Thyroid gland (tissue), 4 donors: ENCODE data around the gene SGSM2. TPM values are rescaled to one million over a fixed set of nuclear protein-coding genes. Genes with fewer than 3 reads are reported as not detected.

Experiments
- DNase-seq, 2 donors: peaks; one replicate each; pipeline ENCODE4 v3.0.0-alpha.2; 2019
- H3K27ac ChIP-seq, 3 donors: fragments of 200-600 bp; sonication (generic); 1 replicate in 2 of 3; 2 replicates in 1 of 3; pipeline ENCODE4 v1.5.1; 2016 to 2019; ENCODE audit warnings: mild to moderate bottlenecking in 1 of 3, moderate library complexity in 1 of 3
- H3K27me3 ChIP-seq: fragments of 200-600 bp; sonication (generic); one replicate; pipeline ENCODE4 v1.5.1; 2019
- H3K36me3 ChIP-seq, 2 donors: fragments of 200-600 bp; sonication (generic); one replicate each; pipeline ENCODE4 v1.5.1; 2016 to 2019
- H3K4me1 ChIP-seq, 2 donors: fragments of 200-600 bp; sonication (generic); one replicate each; pipeline ENCODE4 v1.5.1; 2017 to 2019
- H3K4me3 ChIP-seq, 3 donors: fragments of 200-600 bp; sonication (generic); replicated peaks in 1 of 3; 1 replicate in 2 of 3; 2 replicates in 1 of 3; pipeline ENCODE4 v1.5.1; 2016; ENCODE audit warnings: mild to moderate bottlenecking in 1 of 3
- H3K9me3 ChIP-seq: fragments of 200-600 bp; sonication (generic); one replicate; pipeline ENCODE4 v1.5.1; 2017
- CTCF ChIP-seq, 6 experiments: fragments of 200-600 bp in 3 of 6; fragments of 450-650 bp in 3 of 6; sonication (generic) in 3 of 6; IDR thresholded peaks; one replicate each; pipeline ENCODE4 v1.5.1; 2016 to 2019; ENCODE audit warnings: antibody characterized with exemption in 6 of 6, mild to moderate bottlenecking in 2 of 6, inconsistent platforms in 1 of 6, moderate library complexity in 1 of 6
- POLR2A ChIP-seq, 2 donors: fragments of 450-650 bp; IDR thresholded peaks; one replicate each; pipeline ENCODE4 v1.6.1; 2017; ENCODE audit warnings: antibody characterized with exemption in 2 of 2, mild to moderate bottlenecking in 2 of 2, moderate library complexity in 1 of 2
- WGBS, 2 donors: methylation state at CpG; one replicate each; pipeline ENCODE4 v1.1.5; 2017; 5-methylcytosine and 5-hydroxymethylcytosine counted together
- intact Hi-C: fragments of 100-400 bp; cut with DNase I; formaldehyde crosslinking; loops from one replicate; pipeline ENCODE4 v1.15.1; 2023
- total RNA-seq, 4 donors: library from RNA; depleted of rRNA; stranded (reverse); fragments of >200 nt; gene quantifications; one replicate each; pipeline ENCODE4 v1.2.3, GENCODE V29; 2016

The SGSM2 gene
- total RNA-seq, 4 donors from 2014 or later = 47.8 to 82.7 (median 63.2) TPM

GRCh38 chr17:2405247-2405926 is 68.1 kb downstream of the SGSM2 start:
- TF ChIP-seq CTCF (IDR thresholded peaks at IDR 0.05) = no peak
- TF ChIP-seq POLR2A (IDR thresholded peaks at IDR 0.05) = no peak
- Histone ChIP-seq H3K27me3 (no peaks in the 10 kb centered on the region), H3K4me3 (no peak overlapping the region), H3K27ac (peak overlapping the region; percentile 29 to 66 (median 44)), H3K9me3 (no peaks in the 10 kb centered on the region), H3K36me3 (no peaks in the 10 kb centered on the region), H3K4me1 (peaks cover 8 to 40% of the 10 kb centered on the region in 2 donors)
- 73 to 79% methylated on average over 14 of the region's 14 CpGs for WGBS, 2 donors
- intact Hi-C loops = no loop called here
- no peak for DNase-seq

GRCh38 chr17:2406271-2406902 is 69.1 kb downstream of the SGSM2 start:
- no peak overlapping the region for H3K4me3 ChIP-seq
- H3K36me3 ChIP-seq = no peaks in the 10 kb centered on the region
- 86 to 89% methylated on average over 8 of the region's 8 CpGs for WGBS, 2 donors
- TF ChIP-seq CTCF (IDR thresholded peaks at IDR 0.05) (no peak), POLR2A (IDR thresholded peaks at IDR 0.05) (no peak)
- intact Hi-C loops = no loop called here
- H3K9me3 ChIP-seq = no peaks in the 10 kb centered on the region
- H3K4me1 ChIP-seq = peaks cover 8 to 40% of the 10 kb centered on the region in 2 donors
- DNase-seq = no peak
- no peaks in the 10 kb centered on the region for H3K27me3 ChIP-seq
- peak overlapping the region; percentile 55 to 78 (median 66) for H3K27ac ChIP-seq

GRCh38 chr17:2406903-2407790 is 69.8 kb downstream of the SGSM2 start:
- Histone ChIP-seq H3K4me1 (peaks cover 8 to 40% of the 10 kb centered on the region in 2 donors), H3K27me3 (no peaks in the 10 kb centered on the region), H3K27ac (peak overlapping the region; percentile 55 to 78 (median 66)), H3K36me3 (no peaks in the 10 kb centered on the region), H3K9me3 (no peaks in the 10 kb centered on the region), H3K4me3 (no peak overlapping the region)
- TF ChIP-seq POLR2A (IDR thresholded peaks at IDR 0.05) (no peak), CTCF (IDR thresholded peaks at IDR 0.05) (no peak)
- no peak for DNase-seq
- WGBS, 2 donors = 71 to 73% methylated on average over 14 to 15 of the region's 15 CpGs
- intact Hi-C loops = no loop called here

GRCh38 chr17:2410951-2411350 is 73.7 kb downstream of the SGSM2 start:
- 93 to 96% methylated on average over 7 of the region's 7 CpGs for WGBS, 2 donors
- Histone ChIP-seq H3K27ac (no peak overlapping the region), H3K4me3 (no peak overlapping the region), H3K27me3 (no peaks in the 10 kb centered on the region), H3K36me3 (no peaks in the 10 kb centered on the region), H3K4me1 (peaks cover 0 to 13% of the 10 kb centered on the region in 2 donors), H3K9me3 (no peaks in the 10 kb centered on the region)
- no peak for DNase-seq
- no peak for TF ChIP-seq POLR2A (IDR thresholded peaks at IDR 0.05)
- no peak for TF ChIP-seq CTCF (IDR thresholded peaks at IDR 0.05)
- intact Hi-C loops = no loop called here
